DMS 273 (cell line): ENCODE data around the gene IFITM5.
A peak's percentile ranks its signal among the peaks of the same experiment; 100 is the strongest.
"Not testable (repeated sequence)": the region's sequence is repeated elsewhere in the genome, so short reads cannot be mapped to it uniquely, and the experiment has no call there.

Experiments
- DNase-seq: peaks from one replicate; lab custom pipeline; 2025; ENCODE audit not compliant: unreplicated experiment; lab: John Stamatoyannopoulos, UW

Gene IFITM5

GRCh38 chr11:295351-296170 lies 3.8 kb downstream of the IFITM5 start:
- DNase-seq, result no peak

- no peak for DNase-seq
These were observed 4.5 kb downstream of the IFITM5 start for GRCh38 chr11:294780-295179.

DNA sequence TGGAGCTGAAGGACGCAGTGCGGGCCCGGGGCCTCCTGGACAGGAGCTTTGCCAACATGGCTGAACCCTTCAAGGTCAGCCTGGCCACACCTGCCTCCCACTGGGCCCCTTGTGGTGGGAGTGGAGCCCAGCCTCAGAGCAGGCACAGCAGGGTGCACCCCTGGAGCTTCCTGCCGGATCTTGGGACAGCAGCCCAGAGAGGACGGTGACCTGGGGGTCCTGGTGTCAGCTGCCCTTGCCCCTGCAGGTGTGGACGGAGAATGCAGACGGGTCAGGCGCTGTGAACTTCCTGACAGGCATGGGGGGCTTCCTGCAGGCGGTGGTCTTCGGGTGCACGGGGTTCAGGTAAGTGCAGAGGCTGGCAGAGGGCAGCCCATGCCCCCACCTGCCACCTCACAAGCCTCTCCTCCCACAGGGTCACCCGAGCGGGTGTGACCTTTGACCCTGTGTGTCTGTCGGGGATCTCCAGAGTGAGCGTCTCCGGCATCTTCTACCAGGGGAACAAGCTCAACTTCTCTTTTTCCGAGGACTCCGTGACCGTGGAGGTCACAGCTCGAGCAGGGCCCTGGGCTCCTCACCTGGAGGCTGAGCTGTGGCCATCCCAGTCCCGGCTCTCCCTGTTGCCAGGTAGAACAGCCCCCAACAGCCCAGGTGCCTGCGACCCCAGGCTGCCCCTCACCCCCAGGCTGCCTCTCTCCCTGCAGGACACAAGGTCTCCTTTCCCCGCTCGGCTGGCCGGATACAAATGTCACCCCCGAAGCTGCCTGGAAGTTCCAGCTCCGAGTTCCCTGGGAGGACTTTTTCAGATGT lies 5.3 kb downstream of the IFITM5 start:
- no peak for DNase-seq

- DNase-seq, result no peak
These were observed 6.0 kb downstream of the IFITM5 start for GRCh38 chr11:293271-293851.

DNA sequence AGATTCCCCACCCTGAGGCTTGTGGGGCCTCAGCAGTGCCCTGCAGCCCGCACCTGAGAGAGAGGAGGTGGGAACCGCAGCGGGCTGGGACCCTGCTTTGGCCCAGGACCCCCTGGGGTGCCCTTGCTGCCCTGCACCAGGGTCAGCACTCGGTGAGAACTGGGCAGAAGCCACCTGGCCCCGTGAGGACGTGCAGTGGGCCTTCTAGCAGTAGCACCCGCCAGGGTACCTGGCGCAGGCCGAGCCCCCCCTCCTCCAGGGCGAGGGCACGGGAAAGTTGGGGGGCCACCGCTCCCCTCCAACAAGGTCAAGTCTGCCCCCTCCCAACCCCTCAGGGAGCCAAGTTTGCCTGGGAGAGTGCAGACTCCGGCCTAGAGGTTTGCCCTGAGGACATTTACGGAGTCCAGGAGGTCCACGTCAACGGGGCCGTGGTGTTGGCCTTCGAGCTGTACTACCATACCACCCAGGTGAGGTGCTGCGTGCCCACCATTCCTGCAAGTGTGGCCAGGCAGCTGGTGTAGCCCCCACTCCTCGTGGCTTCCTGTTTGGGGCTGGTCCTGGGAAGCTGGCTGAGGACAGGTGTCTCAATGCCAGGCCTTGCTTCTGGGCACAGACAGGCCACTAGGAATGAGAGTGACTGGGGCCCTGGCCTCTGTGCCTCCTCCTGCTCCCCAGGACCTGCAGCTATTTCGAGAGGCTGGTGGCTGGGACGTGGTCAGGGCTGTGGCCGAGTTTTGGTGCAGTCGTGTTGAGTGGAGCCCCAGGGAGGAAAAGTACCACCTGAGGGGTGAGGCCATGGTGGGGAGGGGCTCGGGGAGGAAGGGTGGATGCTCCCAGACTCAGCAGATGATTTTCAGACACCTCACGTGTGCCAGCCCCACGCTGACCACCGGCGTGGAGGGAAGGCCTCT lies 6.9 kb downstream of the IFITM5 start:
- DNase-seq, result no peak

DNA sequence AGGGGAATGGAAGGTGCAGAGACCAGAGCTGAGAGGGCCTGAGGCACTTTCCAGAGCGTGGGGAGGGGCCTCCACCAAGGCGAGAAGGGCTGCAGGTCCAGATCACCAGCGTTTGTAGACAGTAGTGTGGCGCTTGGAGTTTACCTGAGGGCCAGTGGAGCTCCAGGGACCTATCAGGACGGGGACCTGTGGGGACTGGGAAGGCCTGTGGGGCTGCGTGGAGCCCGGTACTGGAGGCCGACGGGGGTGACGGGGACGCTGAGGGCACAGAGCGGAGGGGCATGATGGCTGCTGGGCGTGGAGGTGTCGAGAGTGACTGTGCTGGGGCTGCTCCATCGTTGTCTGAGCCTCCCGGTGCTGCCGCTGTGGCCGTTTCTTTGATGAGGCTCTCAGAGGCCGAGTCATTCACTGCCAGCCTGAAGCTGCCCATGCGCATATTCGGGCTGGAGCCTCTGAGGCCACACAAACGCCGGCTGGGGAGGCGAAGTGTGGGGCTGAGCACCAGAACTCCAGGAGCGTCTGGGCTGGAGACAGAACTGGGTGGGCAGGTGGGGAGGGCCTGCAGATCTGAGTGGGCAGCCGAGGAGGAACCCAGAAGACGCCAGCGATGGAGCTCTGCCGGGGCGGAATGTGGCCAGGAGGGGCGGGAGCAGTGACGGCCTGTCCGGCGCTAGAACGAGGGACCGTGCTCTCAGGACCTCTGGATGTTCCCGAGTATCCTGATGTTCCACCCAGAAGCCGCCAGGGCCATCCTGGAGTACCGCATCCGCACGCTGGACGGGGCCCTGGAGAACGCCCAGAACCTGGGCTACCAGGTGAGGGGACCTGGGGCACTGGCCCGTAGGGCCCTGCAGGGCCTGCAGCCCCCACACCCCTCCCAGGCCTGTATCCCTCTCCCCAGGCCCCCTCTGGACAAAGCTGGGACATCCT lies 7.8 kb downstream of the IFITM5 start:
- DNase-seq, result no peak

DNA sequence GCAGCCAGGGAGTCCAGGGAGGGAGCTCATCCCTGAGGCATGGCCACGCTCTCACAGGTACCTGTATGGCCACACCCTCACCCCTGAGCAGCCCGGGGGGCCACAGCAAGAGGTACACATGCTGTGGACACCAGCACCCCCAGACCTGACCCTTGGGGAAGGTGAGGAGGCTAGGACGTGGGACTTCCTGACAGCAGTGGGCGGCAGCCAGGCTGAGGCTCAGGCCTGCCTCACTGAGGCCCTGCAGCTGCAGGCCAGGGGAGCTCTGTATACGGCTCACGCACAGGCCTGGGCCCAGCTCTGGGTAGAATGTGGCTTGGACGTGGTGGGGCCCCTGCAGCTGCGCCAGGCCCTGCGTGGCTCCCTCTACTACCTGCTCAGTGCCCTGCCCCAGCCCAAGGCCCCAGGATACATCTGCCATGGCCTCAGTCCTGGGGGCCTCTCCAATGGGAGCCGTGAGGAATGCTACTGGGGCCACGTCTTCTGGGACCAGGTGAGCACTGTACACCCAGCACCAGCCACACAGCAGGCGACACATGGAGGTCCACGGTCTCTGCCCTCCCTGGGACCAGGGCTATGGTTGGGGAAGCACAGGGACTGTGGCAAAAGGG lies 8.6 kb downstream of the IFITM5 start:
- DNase-seq, result no peak

DNA sequence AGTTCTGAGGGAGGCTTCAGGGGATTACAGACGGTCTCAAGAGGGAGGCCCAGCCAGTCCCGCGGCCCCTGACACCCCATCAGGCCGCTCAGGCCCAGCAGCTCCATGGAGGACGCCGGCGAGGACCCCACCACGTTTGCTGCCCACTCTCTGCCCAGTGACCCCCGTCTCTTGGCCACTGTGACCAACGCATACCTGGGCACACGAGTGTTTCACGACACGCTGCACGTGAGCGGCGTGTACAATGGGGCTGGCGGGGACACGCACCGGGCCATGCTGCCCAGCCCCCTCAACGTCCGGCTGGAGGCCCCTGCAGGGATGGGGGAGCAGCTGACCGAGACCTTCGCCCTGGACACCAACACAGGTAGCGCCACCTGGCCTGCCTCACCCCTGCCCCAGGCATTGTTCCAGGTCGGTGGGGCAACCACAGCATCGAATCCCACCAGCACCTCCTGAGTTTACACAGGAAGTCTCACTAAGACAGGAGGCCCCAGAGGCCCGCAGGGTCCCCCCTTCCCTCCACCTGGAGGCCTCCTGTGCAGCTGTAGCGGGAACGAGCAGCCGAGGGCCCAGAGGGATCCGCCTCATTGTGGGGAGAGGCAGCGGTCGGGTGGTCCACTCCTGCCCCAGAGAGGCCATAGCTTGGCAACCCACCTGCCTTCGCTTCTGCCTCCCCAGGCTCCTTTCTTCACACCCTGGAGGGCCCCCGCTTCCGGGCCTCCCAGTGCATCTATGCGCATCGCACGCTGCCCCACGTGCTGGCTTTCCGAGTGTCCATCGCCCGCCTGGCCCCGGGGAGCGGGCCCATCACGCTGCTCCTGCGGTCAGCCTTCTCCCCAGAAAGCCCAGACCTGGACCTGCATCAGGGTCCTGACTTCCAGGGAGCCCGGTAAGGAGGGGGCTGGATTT lies 9.4 kb downstream of the IFITM5 start:
- DNase-seq, result no peak

GRCh38 chr11:289398-289711 lies 10.0 kb downstream of the IFITM5 start:
- no peak for DNase-seq

DNA sequence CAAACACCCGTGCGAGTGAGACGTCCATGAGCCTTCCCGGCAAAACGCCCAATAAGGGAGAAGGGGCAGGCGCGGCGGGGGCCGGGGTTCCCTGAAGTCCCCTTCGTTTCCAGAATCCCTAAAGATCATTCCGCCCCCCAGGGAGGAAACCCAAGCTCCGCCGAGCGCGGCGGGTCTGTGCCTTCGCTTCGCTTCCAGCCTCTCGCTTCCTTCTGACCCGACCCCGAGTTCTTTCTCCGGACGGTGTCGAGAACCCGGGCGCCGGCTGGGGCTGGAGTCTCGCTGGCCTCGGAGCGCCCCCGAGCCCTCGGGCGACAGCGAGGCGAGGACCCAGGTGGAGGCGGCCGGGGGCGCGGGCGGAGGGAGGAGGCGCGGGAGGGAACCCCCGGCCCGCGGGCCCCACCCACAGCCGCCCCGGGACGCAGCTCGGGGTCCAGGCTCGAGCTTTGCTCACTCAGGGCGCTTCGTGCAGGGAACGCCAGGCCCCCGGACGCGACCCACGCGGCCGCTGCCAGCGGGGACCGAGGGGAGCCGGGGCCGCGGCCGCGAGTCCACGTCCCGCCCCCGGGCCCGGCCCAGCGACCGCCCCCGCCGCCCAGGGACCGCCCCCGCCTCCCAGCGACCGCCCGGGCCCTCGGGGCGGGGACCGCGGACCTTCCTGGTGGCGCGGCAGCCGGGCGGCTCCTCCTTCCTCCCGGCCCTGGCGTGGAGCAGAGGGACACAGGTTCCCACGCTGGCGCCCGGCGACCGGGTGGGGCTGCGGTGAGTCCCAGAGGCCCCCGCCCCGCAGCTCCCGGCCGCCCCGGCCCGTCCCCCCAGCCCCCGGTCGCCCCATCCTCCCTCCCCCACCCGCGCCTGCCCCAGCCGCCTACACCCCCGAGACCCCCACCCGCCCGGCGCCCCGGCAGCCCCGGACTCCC lies 10.6 kb downstream of the IFITM5 start, which contains the start of gene PGGHG:
Gene PGGHG, plus strand, starts transcription at position 649 of the 920 bp plus-strand sequence. CDS start 691 bp downstream, outside the sequence.
- peak; percentile 46 for DNase-seq

DNA sequence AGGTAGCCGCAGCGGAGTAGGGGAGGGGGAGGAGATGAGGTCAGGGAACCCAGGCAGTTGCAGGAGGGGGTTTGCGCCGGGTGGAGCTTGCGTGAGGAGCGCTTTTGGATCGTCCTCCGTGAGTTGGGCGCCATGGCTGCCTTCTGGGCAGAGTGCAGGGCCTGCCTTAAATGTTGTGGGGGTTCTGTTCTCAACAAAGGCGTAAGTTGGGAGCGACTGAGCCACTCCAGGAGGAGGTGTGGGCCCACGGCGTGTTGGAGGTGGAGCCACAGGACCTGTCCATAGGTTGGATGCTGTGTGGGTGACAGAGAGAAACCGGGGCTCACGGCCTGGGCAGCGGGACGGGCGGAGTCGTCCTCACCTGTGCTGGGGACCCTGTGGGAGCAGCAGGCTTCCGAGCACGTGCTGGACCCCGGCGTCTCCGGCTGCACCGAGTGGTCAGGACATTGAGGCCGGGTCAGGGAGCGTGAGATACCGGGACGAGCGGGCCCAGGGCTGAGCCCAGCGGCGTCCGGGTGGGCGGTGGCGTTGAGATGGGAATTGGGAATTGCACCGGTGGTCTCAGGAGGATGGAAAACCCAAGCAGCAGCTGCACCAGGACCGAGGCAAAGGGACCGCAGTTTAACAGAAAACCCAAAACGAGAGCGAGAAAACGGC lies 11.4 kb downstream of the IFITM5 start:
- no peak for DNase-seq

GRCh38 chr11:286977-287820 lies 12.1 kb downstream of the IFITM5 start:
- DNase-seq, result not testable (repeated sequence)

DNA sequence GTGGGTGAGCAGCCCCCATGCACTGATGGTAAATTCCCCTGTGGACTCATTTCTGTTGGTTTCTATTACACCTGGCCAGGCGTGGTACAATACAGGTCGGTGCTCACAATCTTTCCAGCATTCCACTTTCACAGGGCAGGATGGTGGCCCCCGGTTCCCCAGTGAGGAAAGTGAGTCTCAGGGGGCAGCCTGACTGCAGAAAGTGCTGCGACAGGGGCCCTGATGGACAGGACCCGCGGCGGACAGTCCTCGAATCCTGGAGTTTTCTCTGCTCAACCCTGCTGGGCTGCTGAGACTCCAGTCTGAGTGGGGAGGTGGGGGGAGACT lies 13.5 kb downstream of the IFITM5 start:
- DNase-seq, result no peak

- DNase-seq, result no peak
These were observed 14.1 kb downstream of the IFITM5 start for GRCh38 chr11:285021-285893.
